Measurements from ENCODE around the gene MGAT4C.
"Not testable (repeated sequence)": the region's sequence is repeated elsewhere in the genome, so short reads cannot be mapped to it uniquely, and the experiment has no call there.

The MGAT4C gene

DNA sequence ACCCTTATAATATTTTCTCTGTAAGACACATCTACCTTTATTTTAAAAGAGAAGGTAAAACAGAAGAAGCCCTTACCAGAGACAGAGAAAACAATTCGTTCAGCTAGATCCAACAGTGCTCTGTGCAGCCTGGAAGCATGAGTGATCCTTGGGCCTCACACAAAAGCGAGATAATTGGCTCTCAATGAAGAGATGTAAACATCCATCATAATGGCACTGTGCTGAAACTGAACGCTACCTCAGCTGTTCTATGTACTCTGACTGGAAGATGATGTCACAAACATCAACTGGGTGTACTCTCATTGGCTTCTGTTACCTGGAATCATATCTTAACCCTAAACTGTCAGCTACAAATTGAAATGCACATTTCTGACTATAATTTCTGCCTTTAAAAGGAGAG lies at the start of gene MGAT4C:
MGAT4C (minus strand) TSS at position 229 of the 400 bp plus-strand sequence.
- no peak for DNase-seq (ENCODE audit: low read depth in 2 of 2)

DNA sequence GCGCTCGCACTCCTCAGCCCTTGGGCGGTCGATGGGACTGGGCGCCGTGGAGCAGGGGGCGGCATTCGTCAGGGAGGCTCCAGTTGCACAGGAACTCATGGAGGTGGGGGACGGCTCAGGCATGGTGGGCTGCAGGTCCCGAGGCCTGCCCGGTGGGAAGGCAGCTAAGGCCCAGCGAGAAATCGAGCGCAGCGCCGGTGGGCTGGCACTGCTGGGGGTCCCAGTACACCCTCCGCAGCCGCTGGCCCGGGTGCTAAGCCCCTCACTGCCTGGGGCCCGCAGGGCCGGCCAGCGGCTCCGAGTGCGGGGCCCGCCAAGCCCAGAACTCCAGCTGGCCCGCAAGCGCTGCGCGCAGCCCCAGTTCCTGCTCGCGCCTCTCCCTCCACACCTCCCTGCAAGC lies 40.2 kb upstream of the MGAT4C start:
- DNase-seq (ENCODE audit: low read depth in 2 of 2) = not testable (repeated sequence)

- no peak for DNase-seq (ENCODE audit: low read depth in 2 of 2)
These were observed 37.6 kb upstream of the MGAT4C start for GRCh38 chr12:86293682-86294240.

GRCh38 chr12:86292480-86292879 lies 36.3 kb upstream of the MGAT4C start:
- no peak for DNase-seq (ENCODE audit: low read depth in 2 of 2)

DNA sequence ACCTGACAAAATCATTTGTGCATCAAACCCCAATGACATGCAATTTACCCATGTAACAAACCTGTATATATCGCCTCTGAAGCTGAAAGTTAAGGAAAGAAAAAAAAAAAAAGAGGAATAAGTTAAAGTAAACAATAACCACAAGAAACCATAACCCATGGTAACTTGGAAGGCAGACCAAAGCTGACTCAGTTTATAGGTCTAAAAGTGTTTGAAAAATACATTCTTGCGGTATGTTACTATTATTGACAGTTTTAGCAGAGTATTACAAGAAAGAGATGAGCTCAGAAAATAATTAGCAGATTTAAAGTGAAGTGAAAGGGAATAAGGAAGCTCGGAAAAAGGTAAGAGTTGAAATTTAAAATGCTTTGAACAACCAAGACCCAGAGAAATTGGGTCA lies 34.4 kb upstream of the MGAT4C start:
- DNase-seq (ENCODE audit: low read depth in 2 of 2) = no peak

DNA sequence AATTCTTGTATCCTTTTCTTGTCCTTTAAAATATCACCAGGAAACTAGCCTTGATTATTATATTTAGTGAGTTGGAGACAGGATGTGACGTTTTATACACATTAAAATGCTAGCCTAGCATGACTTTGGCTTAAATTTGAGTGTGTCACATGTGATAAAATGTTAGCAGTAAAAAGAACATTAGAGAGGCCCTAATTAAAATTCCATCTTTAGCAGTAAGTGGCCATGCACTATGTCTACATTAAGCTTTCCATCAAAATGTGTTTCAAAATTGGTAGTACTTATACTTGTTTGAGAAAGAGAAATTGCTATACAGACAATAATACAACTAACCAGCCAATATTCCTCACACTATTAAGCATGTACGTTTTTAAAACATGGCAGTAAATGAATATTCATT lies 29.9 kb upstream of the MGAT4C start:
- DNase-seq (ENCODE audit: low read depth in 2 of 2) = no peak

GRCh38 chr12:86283620-86284019 lies 27.4 kb upstream of the MGAT4C start:
- DNase-seq (ENCODE audit: low read depth in 2 of 2) = no peak

DNA sequence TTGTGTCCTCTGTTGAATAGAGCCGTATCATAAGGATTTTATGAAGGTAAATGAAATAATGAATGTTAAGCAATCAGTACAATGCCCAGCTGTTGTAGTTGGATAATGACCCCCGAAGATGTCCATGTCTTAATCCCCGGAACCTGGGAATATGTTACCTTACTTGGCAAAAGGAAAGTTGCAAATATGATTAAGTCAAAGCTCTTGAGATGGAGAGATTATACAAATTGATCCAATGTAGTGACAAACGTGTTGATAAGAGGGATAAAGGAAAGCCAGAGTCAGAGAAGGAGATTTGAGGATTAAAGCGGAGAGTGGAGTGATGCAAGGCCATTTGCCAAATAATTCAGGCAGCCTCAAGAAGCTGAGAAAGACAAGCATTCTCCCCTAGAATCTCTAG lies 19.2 kb upstream of the MGAT4C start:
- no peak for DNase-seq (ENCODE audit: low read depth in 2 of 2)

DNA sequence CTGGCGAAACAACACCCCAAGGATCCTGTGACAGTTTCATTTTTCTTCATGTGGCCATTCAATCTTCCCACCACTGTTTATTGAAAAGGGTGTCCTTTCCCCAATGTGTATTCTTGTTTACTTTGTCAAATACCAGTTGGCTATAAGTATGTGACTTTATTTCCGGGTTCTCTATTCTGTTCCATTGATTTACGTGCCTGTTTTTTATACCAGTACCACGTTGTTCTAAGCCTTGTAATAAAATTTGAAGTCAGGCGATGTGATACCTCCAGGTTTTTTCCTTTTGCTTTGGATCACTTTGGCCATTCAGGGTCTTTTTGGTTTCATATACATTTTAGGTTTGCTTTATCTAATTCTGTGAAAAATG lies 9.1 kb upstream of the MGAT4C start:
- DNase-seq (ENCODE audit: low read depth in 2 of 2) = no peak

DNA sequence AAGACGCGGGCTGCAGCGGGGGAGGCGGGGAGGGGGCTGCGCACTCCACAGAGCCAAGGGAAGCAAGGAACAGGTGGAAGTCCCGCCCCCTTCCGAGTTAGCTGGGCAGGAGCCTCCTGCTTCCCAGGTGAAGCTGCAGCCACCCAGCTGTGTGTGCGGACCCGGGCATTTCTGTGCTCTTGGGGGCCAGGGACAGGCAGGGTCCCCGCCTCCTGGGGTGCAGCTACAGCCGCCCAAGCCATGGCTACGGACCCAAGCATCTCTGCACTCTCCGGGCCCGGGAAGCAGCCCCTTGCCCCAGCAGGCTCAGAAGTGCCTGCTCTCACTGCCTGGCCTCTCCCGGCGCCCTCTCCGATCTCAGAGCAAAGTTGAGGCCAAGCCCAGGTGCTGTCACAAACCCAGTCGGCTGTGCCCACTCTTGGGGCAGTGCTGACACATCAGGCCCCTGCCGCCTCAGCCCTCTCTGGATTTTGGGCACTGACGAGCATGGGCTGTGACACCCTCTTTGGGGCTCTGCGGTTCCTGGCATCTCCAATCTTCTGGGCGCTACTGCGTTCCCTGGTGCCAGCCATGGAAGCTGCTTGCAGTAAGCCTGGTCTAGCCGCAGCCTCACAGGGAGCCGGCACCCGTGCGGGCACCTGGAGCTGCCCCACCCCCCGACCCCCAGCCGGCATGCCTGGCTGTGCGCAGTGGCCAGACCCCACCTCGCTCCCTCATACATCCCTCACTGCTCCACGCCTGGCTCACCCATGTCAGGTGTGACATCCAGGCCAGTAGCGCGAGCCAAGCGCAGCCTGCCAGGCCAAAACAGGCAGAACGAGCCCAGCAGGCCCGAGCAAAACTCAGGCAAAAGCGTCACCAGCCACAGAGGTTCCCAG lies 8.5 kb upstream of the MGAT4C start:
- DNase-seq (ENCODE audit: low read depth in 2 of 2) = no peak

GRCh38 chr12:86261578-86261977 lies 5.4 kb upstream of the MGAT4C start:
- no peak for DNase-seq (ENCODE audit: low read depth in 2 of 2)

GRCh38 chr12:86261142-86261541 lies 5.0 kb upstream of the MGAT4C start:
- DNase-seq (ENCODE audit: low read depth in 2 of 2) = no peak

DNA sequence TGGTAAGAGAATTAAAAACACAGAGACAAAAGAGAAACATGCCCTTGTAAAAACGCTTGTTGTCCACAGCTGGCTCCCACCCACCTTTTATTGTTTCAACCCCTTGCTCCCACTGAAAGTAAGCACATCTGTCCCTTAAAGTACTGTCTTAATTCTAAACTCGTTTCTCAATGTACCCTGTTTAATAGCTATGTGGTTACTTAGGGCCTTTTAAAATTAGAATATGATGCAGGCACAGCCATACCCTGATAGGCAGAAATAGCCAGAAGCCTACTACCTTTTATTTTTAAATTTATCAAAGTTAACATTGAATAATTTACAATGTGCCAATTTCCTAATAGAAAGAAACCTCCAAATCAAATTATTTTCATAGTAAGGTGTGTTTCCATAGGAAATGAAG lies 4.0 kb upstream of the MGAT4C start:
- DNase-seq (ENCODE audit: low read depth in 2 of 2) = no peak

GRCh38 chr12:86257134-86257533 lies 943 bp upstream of the MGAT4C start:
- DNase-seq (ENCODE audit: low read depth in 2 of 2) = no peak

GRCh38 chr12:86254399-86255107 lies 1.6 kb downstream of the MGAT4C start:
- no peak for DNase-seq (ENCODE audit: low read depth in 2 of 2)

- no peak for DNase-seq (ENCODE audit: low read depth in 2 of 2)
These were observed 6.3 kb downstream of the MGAT4C start for GRCh38 chr12:86249851-86250250.

DNA sequence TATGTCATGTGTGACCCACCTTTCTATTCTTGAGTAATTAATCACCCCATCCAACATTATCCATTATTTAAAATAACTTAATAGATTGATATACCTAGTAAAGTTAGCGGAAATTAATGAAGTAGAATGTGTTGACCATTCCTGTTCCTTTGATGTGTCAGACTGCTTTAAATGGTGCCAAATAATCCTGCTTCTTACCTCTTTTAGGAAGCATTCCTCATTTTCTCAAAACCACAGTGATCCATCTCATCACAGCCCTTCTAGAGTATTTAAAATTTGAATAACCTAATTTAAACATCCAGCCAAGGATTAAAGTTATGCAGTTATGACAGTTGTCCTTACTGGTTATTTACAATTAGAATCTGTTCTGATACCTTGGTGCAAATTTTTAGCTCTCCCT lies 6.9 kb downstream of the MGAT4C start:
- no peak for DNase-seq (ENCODE audit: low read depth in 2 of 2)

- no peak for DNase-seq (ENCODE audit: low read depth in 2 of 2)
These were observed 8.3 kb downstream of the MGAT4C start for GRCh38 chr12:86247871-86248270.

- DNase-seq (ENCODE audit: low read depth in 2 of 2) = no peak
These were observed 14.6 kb downstream of the MGAT4C start for GRCh38 chr12:86241600-86241999.

GRCh38 chr12:86234316-86234855 lies 21.8 kb downstream of the MGAT4C start:
- DNase-seq (ENCODE audit: low read depth in 2 of 2) = no peak

DNA sequence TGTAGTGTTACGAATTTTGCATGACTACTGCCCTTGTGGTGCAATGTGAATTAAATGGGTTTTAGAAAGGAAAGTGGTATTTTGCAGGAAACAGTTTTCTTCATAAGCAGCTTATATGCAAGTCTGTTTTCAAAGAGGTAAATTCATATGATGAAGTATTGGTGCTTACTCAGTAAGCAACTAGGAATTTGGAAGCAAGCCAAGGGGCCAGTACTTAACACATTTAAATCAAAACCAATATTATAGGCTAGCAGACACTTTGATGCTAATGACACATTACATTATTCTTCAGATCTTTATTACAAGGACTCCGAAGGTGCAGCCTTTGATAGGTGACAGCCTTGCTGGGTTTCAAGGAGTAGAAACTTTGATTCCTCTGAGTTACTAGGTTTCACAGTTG lies 23.1 kb downstream of the MGAT4C start:
- no peak for DNase-seq (ENCODE audit: low read depth in 2 of 2)

DNA sequence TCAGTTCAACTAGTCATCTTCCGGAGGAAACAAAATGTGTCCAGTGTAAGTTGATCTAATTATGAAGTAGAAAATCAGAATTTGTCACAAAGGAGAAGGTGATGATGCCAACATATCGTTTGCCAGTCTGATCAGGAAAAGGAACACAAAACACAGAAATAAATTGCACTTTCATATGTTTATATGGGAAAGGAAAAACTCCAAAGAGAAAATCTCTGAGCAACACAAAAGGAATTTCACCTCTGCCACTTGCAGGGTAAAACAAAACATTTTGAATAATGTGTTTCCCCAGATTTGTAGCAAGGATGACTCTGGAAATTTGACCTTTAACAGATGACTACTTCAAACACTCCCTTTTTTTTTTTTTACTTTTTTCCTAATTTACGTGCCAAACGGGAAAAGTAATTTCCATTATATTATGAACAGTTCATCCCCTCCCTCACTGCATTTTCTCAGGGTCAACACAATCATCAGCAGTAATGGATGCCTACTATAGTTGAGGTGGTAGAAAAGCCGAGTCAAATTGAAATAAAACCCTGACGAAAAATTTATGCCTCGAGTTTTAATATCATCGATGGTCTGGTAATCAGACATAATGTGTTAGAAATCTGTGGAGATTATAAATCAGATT lies 25.6 kb downstream of the MGAT4C start:
- DNase-seq (ENCODE audit: low read depth in 2 of 2) = no peak

All from stimulated activated CD4-positive, alpha-beta T cell treated with anti-CD3 and anti-CD28 coated beads, Interleukin-12 subunit alpha, Interleukin-12 subunit beta, amount 100 ng/mL, for 24 hours (primary cell).